GM12873 (cell line): ENCODE data around the gene TTLL3.

ENCODE experiments used
- TF ChIP-seq, protein P1 (sequence below): IDR thresholded peaks from 2 replicates; pipeline ENCODE4 v1.5.1; 2012; ENCODE audit warnings: low read depth, mild to moderate bottlenecking, moderate library complexity, low read length, control low read depth; ENCODE audit not compliant: insufficient read depth; ENCODE audit errors: missing control alignments

The TTLL3 gene

GRCh38 chr3:9818666-9819335, 8.7 kb downstream of the TTLL3 start:
- TF ChIP-seq, protein P1, sequence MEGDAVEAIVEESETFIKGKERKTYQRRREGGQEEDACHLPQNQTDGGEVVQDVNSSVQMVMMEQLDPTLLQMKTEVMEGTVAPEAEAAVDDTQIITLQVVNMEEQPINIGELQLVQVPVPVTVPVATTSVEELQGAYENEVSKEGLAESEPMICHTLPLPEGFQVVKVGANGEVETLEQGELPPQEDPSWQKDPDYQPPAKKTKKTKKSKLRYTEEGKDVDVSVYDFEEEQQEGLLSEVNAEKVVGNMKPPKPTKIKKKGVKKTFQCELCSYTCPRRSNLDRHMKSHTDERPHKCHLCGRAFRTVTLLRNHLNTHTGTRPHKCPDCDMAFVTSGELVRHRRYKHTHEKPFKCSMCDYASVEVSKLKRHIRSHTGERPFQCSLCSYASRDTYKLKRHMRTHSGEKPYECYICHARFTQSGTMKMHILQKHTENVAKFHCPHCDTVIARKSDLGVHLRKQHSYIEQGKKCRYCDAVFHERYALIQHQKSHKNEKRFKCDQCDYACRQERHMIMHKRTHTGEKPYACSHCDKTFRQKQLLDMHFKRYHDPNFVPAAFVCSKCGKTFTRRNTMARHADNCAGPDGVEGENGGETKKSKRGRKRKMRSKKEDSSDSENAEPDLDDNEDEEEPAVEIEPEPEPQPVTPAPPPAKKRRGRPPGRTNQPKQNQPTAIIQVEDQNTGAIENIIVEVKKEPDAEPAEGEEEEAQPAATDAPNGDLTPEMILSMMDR = no peak

DNA sequence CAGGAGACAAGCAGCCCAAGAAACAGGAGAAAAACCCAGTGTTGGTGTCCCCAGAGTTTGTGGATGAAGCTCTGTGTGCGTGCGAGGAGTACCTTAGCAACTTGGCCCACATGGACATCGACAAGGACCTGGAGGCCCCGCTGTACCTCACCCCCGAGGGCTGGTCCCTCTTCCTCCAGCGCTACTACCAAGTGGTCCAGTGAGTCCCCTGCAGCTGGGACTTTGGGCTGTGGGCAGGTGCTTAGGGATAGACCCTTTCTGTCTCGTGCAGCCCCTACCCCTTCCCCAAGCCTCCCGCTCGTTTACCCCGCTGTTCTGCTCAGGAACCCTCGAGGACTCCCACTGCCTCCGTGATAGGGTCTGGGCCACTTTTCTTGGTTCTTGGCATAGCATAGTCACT, 10.5 kb downstream of the TTLL3 start:
- TF ChIP-seq, protein P1 = no peak

DNA sequence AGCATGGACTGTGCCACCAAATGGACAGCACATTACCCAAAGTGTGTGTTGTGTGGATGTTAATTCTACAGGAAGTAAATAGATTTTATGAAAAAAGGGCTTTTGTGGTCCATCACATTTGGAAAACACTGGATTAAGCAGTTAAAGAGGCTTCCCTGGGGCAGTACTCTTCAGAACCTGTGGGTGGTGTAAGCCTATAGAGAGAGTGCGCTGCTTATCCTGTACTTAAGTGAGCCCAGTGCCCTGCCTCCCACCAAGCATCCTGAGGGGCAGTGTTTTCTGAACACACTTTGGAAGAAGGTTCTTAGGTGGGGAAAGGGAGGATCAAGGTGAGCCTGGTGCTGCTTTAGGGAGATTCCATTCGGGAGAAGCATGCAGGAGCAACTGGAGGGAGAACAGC, 10.9 kb downstream of the TTLL3 start:
- TF ChIP-seq, protein P1 = peak; percentile 24

GRCh38 chr3:9825451-9826040, 15.5 kb downstream of the TTLL3 start:
- TF ChIP-seq, protein P1 = no peak

GRCh38 chr3:9826815-9827573, 16.9 kb downstream of the TTLL3 start:
- TF ChIP-seq, protein P1 = peak; percentile 51

DNA sequence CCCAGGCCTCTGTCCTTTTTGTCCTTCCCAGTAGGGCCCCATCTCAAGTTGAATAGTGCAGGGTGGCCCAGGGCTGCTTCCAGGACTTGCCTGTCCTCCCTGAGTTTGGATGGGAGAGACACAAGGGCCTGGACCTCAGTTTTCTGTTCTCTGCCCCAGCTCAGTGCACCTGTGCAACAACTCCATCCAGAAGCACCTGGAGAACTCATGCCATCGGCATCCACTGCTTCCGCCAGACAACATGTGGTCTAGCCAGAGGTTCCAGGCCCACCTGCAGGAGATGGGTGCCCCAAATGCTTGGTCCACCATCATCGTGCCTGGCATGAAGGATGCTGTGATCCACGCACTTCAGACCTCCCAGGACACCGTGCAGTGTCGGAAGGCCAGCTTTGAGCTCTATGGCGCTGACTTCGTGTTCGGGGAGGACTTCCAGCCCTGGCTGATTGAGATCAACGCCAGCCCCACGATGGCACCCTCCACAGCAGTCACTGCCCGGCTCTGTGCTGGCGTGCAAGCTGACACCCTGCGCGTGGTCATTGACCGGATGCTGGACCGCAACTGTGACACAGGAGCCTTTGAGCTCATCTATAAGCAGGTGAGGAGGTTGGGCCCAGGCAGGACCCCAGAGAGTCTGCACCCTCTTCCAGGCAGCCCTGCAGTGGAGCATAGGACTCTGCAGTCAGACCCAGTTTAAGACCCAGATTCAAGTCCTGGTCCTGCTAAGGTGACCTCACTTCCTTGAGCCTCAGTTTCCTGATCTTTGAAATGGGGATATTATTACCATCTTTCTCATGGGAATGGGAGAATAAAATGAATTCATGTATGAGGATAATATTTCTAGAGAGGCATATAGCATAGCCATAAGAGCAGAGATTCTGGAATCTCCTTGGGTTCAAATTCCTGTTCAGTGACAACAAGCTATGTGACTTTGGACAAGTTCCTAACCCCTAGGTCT, 19.0 kb downstream of the TTLL3 start:
- TF ChIP-seq, protein P1 = no peak
